ENCODE data around the gene STIMATE.

Gene STIMATE

DNA sequence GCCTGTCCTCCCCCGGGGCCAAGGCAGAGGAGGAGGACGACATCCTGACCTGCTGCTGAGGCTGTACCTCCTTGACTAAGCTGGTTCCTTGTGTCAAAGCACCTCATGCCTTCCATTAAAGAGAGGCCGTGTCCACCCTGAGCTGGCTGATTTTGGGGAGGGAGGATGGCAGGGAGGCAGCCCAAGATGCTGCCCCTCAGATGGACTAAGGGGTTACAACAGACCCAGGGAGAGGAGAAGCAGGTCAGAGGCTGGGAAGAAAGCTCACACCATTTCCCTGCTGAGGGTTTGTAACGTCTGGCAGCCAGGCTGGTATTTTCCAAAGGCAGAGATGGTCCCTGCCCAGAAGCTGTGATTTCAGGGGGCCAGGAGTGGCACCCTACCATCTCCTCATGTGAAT is 105.4 kb downstream of the STIMATE start:
- in situ Hi-C loops (cut with MboI; ENCODE audit: low sequenced_read_pairs, unreplicated experiment) = no loop called here
- DNase-seq (ENCODE audit: low spot score) = no peak
- TF ChIP-seq, protein P1, sequence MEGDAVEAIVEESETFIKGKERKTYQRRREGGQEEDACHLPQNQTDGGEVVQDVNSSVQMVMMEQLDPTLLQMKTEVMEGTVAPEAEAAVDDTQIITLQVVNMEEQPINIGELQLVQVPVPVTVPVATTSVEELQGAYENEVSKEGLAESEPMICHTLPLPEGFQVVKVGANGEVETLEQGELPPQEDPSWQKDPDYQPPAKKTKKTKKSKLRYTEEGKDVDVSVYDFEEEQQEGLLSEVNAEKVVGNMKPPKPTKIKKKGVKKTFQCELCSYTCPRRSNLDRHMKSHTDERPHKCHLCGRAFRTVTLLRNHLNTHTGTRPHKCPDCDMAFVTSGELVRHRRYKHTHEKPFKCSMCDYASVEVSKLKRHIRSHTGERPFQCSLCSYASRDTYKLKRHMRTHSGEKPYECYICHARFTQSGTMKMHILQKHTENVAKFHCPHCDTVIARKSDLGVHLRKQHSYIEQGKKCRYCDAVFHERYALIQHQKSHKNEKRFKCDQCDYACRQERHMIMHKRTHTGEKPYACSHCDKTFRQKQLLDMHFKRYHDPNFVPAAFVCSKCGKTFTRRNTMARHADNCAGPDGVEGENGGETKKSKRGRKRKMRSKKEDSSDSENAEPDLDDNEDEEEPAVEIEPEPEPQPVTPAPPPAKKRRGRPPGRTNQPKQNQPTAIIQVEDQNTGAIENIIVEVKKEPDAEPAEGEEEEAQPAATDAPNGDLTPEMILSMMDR (IDR thresholded peaks at IDR 0.05; ENCODE audit: borderline replicate concordance, control extremely low read depth, extremely low read depth, insufficient read depth, missing control alignments) = no peak

DNA sequence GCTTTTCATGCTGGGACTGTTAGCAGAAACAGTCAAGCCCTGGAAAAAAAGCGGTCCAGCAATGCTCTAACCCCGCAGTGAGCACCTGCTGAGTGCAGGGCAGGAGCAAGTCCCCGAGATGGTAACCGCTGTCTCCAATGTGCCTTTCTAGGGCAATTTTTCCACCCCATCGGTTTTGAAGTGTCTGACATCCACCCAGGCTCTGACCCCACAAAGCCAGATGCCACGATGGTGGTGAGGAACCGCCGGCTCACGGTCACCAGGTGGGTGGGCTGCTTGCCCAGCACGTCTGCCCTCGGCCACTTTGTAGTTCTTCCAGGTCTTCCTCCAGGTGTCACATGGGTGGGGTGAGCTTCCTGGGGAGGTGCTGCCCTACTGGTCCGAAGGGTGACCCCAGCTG is 106.0 kb downstream of the STIMATE start:
- TF ChIP-seq, protein P1 (IDR thresholded peaks at IDR 0.05; ENCODE audit: borderline replicate concordance, control extremely low read depth, extremely low read depth, insufficient read depth, missing control alignments) = no peak
- no peak for DNase-seq (ENCODE audit: low spot score)
- in situ Hi-C loops (cut with MboI; ENCODE audit: low sequenced_read_pairs, unreplicated experiment) = no loop called here

DNA sequence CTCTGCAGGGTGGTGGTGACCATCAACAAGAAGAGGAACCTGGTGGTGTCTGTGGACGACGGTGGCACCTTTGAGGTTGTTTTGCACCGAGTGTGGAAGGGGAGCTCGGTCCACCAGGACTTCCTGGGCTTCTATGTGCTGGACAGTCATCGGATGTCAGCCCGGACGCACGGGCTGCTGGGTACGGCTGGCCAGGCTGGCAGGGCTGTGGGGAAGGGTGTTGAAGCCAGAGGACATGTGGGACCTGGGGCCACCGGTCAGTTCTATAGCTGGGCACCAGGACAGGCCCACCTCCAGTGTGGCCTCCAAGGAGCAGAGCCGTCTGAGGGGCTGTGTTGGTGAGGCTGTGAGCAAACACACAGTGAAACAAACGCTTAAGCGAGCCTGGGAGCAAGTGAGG is 106.6 kb downstream of the STIMATE start:
- in situ Hi-C loops (cut with MboI; ENCODE audit: low sequenced_read_pairs, unreplicated experiment) = no loop called here
- no peak for DNase-seq (ENCODE audit: low spot score)
- TF ChIP-seq, protein P1 (IDR thresholded peaks at IDR 0.05; ENCODE audit: borderline replicate concordance, control extremely low read depth, extremely low read depth, insufficient read depth, missing control alignments) = no peak

DNA sequence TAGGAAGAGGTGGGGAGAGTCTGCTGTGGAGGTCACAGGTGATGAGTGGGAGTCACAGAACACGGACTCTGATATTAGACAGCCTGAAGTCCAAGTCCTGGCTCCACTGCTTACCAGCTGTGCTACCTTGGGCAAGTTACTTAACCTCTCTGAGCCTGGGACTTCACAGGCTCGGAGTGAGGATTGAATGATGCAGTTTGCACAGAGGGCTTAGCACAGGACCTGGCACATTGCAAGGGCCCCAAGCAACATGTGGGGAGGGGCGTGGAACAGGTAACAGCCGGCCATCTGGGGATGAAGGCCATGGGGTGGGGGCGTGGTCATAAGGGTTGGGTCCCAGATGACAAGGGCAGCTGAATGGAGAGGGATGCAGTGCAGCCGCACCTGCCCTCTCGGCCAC is 107.0 kb downstream of the STIMATE start:
- in situ Hi-C loops (cut with MboI; ENCODE audit: low sequenced_read_pairs, unreplicated experiment) = no loop called here
- TF ChIP-seq, protein P1 (IDR thresholded peaks at IDR 0.05; ENCODE audit: borderline replicate concordance, control extremely low read depth, extremely low read depth, insufficient read depth, missing control alignments) = no peak
- no peak for DNase-seq (ENCODE audit: low spot score)

DNA sequence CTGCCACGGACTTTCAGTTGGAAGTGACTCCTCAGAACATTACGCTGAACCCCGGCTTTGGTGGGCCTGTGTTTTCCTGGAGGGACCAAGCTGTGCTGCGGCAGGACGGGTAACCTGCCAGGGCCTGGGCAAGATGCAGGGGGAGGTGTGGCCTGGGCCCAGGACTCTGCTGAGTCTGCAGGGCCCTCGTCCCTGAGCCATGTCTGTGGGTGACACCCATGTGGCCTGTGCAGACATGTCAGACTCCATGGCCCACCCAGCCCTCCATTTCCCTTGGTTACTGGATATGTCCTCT is 107.7 kb downstream of the STIMATE start:
- no peak for DNase-seq (ENCODE audit: low spot score)
- in situ Hi-C loops (cut with MboI; ENCODE audit: low sequenced_read_pairs, unreplicated experiment) = no loop called here
- TF ChIP-seq, protein P1 (IDR thresholded peaks at IDR 0.05; ENCODE audit: borderline replicate concordance, control extremely low read depth, extremely low read depth, insufficient read depth, missing control alignments) = no peak

DNA sequence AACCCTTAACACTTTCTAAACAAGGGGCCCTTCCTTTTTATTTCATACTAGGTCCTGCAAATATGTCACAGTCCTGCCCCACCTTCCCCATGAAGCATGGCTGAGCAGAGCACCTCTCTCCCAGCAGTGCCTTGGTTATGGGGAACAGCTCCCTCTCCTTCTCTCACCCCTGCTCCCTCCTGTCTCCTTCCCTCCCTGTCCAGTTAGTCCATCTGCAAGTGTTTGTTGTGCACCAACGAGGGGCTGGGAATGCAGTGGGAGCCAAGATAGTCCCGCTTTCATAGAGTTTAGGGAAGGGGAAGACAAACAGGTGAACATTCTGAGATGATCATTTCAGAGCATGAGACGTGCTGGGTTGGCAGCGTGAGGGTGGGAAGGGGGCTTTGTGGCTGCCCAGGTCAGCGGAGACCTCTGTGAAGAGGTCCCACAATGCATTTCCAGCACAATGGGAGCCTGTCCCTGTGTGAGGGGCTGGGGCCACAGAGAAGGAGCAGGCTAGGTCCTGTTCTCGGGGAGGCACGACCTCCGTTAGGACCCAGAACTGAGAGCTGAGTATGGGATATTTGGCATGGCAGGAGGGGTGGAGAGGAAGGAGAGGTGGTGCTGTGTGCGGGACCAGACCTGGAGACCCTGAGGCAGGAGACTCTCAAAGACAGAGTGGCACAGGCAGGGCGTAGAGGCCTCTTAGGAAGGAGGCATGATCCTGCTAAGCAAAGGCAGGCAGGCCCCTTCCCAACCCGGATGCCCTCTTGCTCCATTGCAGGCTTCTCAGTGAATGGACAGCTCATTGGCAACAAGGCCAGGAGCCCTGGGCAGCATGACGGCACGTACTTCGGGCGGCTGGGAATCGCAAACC is 108.2 kb downstream of the STIMATE start:
- TF ChIP-seq, protein P1 (IDR thresholded peaks at IDR 0.05; ENCODE audit: borderline replicate concordance, control extremely low read depth, extremely low read depth, insufficient read depth, missing control alignments) = no peak
- in situ Hi-C loops (cut with MboI; ENCODE audit: low sequenced_read_pairs, unreplicated experiment) = no loop called here
- DNase-seq (ENCODE audit: low spot score) = no peak
